HepG2 (cell line): ENCODE measurements around the gene PXMP4.

ENCODE experiments used
- CTCF ChIP-seq: sonication (generic); formaldehyde crosslinking; IDR thresholded peaks from 2 replicates; pipeline ENCODE4 v1.5.0; 2020; ENCODE audit warnings: mild to moderate bottlenecking, missing genetic modification reagents, moderate library complexity
- NCOA5 ChIP-seq: sonication (generic); formaldehyde crosslinking; IDR thresholded peaks from 2 replicates; pipeline ENCODE4 v1.4.0; 2020; ENCODE audit warnings: missing genetic modification reagents
- NCOR1 ChIP-seq: fragments of 200-600 bp; sonication (generic); IDR thresholded peaks from 2 replicates; pipeline ENCODE4 v1.7.0; 2017; ENCODE audit warnings: antibody characterized with exemption, low read length, borderline replicate concordance
- PRPF4 ChIP-seq: fragments of 200-400 bp; formaldehyde crosslinking; IDR thresholded peaks from 2 replicates; pipeline ENCODE4 v1.6.1; 2016; ENCODE audit warnings: low read length, low read depth; ENCODE audit not compliant: poor library complexity, severe bottlenecking
- ZBTB2 ChIP-seq: sonication (generic); formaldehyde crosslinking; IDR thresholded peaks from 2 replicates; pipeline ENCODE4 v1.8.0; 2022; ENCODE audit warnings: low read depth, missing genetic modification reagents
- ZBTB44 ChIP-seq: sonication (generic); formaldehyde crosslinking; IDR thresholded peaks from 2 replicates; pipeline ENCODE4 v1.4.0; 2020; ENCODE audit warnings: missing genetic modification reagents
- ZNF282 ChIP-seq: fragments of 450-650 bp; IDR thresholded peaks from 2 replicates; pipeline ENCODE4 v1.6.1; 2018; ENCODE audit not compliant: partially characterized antibody
- ZNF510 ChIP-seq: sonication (generic); formaldehyde crosslinking; IDR thresholded peaks from 2 replicates; pipeline ENCODE4 v1.4.0; 2020; ENCODE audit warnings: low read depth, mild to moderate bottlenecking, missing genetic modification reagents

- TF ChIP-seq PRPF4 (no peak), ZNF282 (no peak), CTCF (CRISPR knock-in tag) (no peak), ZNF510 (no peak), ZBTB2 (CRISPR knock-in tag) (no peak), NCOR1 (no peak), NCOA5 (CRISPR knock-in tag) (no peak), ZBTB44 (CRISPR knock-in tag) (no peak)
Measured at GRCh38 chr20:33673114-33673409, 47.0 kb downstream of the PXMP4 start.
